ENCODE results near the gene ZDHHC11B. TPM values are rescaled to one million over a fixed set of nuclear protein-coding genes. Genes with fewer than 3 reads are reported as not detected.
"Not testable (repeated sequence)": the region's sequence is repeated elsewhere in the genome, so short reads cannot be mapped to it uniquely, and the experiment has no call there.

ZDHHC11B gene
- total RNA-seq, 1 donor from 2014 or later, result 18.8 TPM

GRCh38 chr5:773517-774264 lies 10.8 kb downstream of the ZDHHC11B start:
- ATAC-seq (ENCODE audit: poor library complexity) (no peak), DNase-seq (peak; percentile 38)
- intact Hi-C loops (cut with DNase I), result no loop called here

GRCh38 chr5:772931-773330 lies 11.6 kb downstream of the ZDHHC11B start:
- intact Hi-C loops (cut with DNase I); ATAC-seq (ENCODE audit: poor library complexity); DNase-seq: not testable (repeated sequence)

GRCh38 chr5:772547-772890 lies 12.0 kb downstream of the ZDHHC11B start:
- ATAC-seq (ENCODE audit: poor library complexity); DNase-seq; intact Hi-C loops (cut with DNase I): not testable (repeated sequence)

- intact Hi-C loops (cut with DNase I); ATAC-seq (ENCODE audit: poor library complexity); DNase-seq: not testable (repeated sequence)
Measured at GRCh38 chr5:771841-772546, 12.5 kb downstream of the ZDHHC11B start.

GRCh38 chr5:771087-771781 lies 13.3 kb downstream of the ZDHHC11B start:
- intact Hi-C loops (cut with DNase I); ATAC-seq (ENCODE audit: poor library complexity); DNase-seq: not testable (repeated sequence)

- not testable (repeated sequence) for ATAC-seq (ENCODE audit: poor library complexity)
Measured at GRCh38 chr5:770585-770984, 13.9 kb downstream of the ZDHHC11B start.

GRCh38 chr5:769485-770145 lies 14.9 kb downstream of the ZDHHC11B start:
- DNase-seq; intact Hi-C loops (cut with DNase I): not testable (repeated sequence)
- ATAC-seq (ENCODE audit: poor library complexity), result peak; percentile 8

More at GRCh38 chr5:770585-770984, 13.9 kb downstream of the ZDHHC11B start:
- DNase-seq; intact Hi-C loops (cut with DNase I): not testable (repeated sequence)

GRCh38 chr5:766666-767431 lies 17.7 kb downstream of the ZDHHC11B start:
- intact Hi-C loops (cut with DNase I), result no loop called here
- ATAC-seq (ENCODE audit: poor library complexity), result no peak
- DNase-seq, result no peak

- DNase-seq (no peak), ATAC-seq (ENCODE audit: poor library complexity) (no peak)
- intact Hi-C loops (cut with DNase I), result no loop called here
Measured at GRCh38 chr5:765948-766631, 18.4 kb downstream of the ZDHHC11B start.

GRCh38 chr5:763998-764781 lies 20.3 kb downstream of the ZDHHC11B start:
- intact Hi-C loops (cut with DNase I), result no loop called here
- no peak for DNase-seq
- ATAC-seq (ENCODE audit: poor library complexity), result no peak

- intact Hi-C loops (cut with DNase I), result no loop called here
- ATAC-seq (ENCODE audit: poor library complexity) (no peak), DNase-seq (no peak)
Measured at GRCh38 chr5:763397-763796, 21.1 kb downstream of the ZDHHC11B start.

- DNase-seq; intact Hi-C loops (cut with DNase I); ATAC-seq (ENCODE audit: poor library complexity): not testable (repeated sequence)
Measured at GRCh38 chr5:762996-763395, 21.5 kb downstream of the ZDHHC11B start.

- ATAC-seq (ENCODE audit: poor library complexity), result no peak
- intact Hi-C loops (cut with DNase I), result no loop called here
Measured at GRCh38 chr5:761854-762710, 22.4 kb downstream of the ZDHHC11B start.

GRCh38 chr5:761059-761771 lies 23.3 kb downstream of the ZDHHC11B start:
- intact Hi-C loops (cut with DNase I), result no loop called here
- ATAC-seq (ENCODE audit: poor library complexity) (no peak), DNase-seq (no peak)

More at GRCh38 chr5:761854-762710, 22.4 kb downstream of the ZDHHC11B start:
- no peak for DNase-seq

GRCh38 chr5:760363-761058 lies 24.0 kb downstream of the ZDHHC11B start:
- intact Hi-C loops (cut with DNase I), result no loop called here
- ATAC-seq (ENCODE audit: poor library complexity), result no peak
- no peak for DNase-seq

Measured in Right ventricle myocardium superior (tissue), 1 donor.